HL-60 (cell line): ENCODE data around the gene TCEAL4.

Source experiments
- DNase-seq, 2 experiments: peaks; one replicate each; pipeline ENCODE4 v3.0.0-alpha.2; 2010 to 2020; ENCODE audit warnings: low read depth in 1 of 2, low spot score in 1 of 2
- H3K27ac ChIP-seq: fragments of 250-450 bp; sonication (Bioruptor Pico); replicated peaks from 2 replicates; pipeline ENCODE4 v1.5.1; 2020; ENCODE audit warnings: mild to moderate bottlenecking, moderate library complexity
- H3K27me3 ChIP-seq: fragments of 250-450 bp; sonication (Bioruptor Pico); 2 replicates; pipeline ENCODE4 v1.5.1; 2021; ENCODE audit warnings: mild to moderate bottlenecking, moderate library complexity; ENCODE audit not compliant: insufficient read depth, poor library complexity, severe bottlenecking
- H3K4me3 ChIP-seq: replicated peaks from 2 replicates; pipeline ENCODE4 v1.5.1; 2011; ENCODE audit warnings: mild to moderate bottlenecking, control low read depth, low read length; ENCODE audit not compliant: insufficient read depth
- GABPA ChIP-seq: IDR thresholded peaks from 2 replicates; pipeline ENCODE4 v1.6.1; 2012; ENCODE audit warnings: low read depth
- POLR2AphosphoS5 ChIP-seq: IDR thresholded peaks from 2 replicates; pipeline ENCODE4 v1.6.1; 2012; ENCODE audit warnings: low read depth
- SPI1 ChIP-seq: IDR thresholded peaks from 2 replicates; pipeline ENCODE4 v1.6.1; 2012; ENCODE audit warnings: low read depth, mild to moderate bottlenecking, borderline replicate concordance
- TF ChIP-seq, protein P1 (sequence below): IDR thresholded peaks from 2 replicates; pipeline ENCODE4 v1.6.1; 2012; ENCODE audit warnings: low read depth; ENCODE audit not compliant: insufficient replicate concordance
- TF ChIP-seq, protein P2 (sequence below): IDR thresholded peaks from one replicate; pipeline ENCODE4 v1.5.1; 2011; ENCODE audit warnings: low read length, control low read depth, inconsistent platforms; ENCODE audit not compliant: insufficient read depth

TCEAL4 gene

GRCh38 chrX:103626855-103627254 lies 41.5 kb downstream of the TCEAL4 start:
- H3K27ac ChIP-seq: no peak overlapping the region

DNA sequence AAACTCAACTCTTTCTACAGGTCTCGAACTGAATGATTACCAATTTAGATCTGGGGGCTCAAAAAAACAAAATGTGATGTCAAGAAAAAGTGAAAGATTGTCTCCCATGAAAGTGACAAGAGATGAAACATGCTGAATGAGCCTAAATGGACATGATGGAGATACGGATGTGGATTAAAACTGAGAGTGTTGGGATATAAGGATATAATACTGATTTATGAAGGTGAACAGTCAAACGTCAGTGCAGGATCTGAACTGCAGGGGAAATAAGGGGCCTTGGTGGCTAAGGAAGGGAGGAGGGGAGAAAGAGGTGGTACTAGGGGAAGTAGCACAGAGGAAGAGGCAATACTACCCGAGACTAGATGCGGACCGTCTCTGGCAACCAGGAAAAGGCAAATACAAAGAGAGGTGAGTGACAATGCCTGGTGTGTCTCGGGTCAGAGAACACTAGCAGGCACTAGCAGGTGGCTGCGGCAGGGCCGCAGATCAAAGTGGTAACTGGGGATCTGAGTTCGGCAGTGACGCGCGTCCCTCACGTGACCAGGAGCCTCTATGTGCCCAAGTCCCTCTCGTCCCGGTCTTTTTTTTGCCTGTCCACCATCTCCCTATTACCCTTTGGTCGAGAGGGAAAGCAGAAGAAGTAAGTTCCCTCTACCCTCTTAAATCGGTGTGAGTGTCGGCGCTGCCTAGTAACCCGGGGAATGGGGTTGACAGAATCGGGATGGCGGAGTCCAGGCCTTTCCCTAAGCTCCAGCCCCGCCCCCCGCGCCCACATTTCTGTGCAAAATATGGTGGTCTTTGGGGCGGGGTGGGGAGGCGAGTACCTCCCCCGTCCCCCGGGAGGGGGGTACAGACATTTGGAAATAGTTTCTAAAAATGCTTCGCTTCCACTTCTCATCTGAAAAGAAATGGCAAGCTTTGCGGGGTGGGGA lies 43.3 kb downstream of the TCEAL4 start, which contains the start of gene TCEAL1:
TSS of gene TCEAL1 (plus strand) at position 590 of the 932 bp plus-strand sequence. CDS start 942 bp downstream, outside the sequence.
- peak within 1 kb of the TSS; percentile 30 for H3K4me3 ChIP-seq
- TF ChIP-seq, protein P1, sequence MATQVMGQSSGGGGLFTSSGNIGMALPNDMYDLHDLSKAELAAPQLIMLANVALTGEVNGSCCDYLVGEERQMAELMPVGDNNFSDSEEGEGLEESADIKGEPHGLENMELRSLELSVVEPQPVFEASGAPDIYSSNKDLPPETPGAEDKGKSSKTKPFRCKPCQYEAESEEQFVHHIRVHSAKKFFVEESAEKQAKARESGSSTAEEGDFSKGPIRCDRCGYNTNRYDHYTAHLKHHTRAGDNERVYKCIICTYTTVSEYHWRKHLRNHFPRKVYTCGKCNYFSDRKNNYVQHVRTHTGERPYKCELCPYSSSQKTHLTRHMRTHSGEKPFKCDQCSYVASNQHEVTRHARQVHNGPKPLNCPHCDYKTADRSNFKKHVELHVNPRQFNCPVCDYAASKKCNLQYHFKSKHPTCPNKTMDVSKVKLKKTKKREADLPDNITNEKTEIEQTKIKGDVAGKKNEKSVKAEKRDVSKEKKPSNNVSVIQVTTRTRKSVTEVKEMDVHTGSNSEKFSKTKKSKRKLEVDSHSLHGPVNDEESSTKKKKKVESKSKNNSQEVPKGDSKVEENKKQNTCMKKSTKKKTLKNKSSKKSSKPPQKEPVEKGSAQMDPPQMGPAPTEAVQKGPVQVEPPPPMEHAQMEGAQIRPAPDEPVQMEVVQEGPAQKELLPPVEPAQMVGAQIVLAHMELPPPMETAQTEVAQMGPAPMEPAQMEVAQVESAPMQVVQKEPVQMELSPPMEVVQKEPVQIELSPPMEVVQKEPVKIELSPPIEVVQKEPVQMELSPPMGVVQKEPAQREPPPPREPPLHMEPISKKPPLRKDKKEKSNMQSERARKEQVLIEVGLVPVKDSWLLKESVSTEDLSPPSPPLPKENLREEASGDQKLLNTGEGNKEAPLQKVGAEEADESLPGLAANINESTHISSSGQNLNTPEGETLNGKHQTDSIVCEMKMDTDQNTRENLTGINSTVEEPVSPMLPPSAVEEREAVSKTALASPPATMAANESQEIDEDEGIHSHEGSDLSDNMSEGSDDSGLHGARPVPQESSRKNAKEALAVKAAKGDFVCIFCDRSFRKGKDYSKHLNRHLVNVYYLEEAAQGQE: no peak
- TF ChIP-seq POLR2AphosphoS5: no peak
- TF ChIP-seq, protein P2, sequence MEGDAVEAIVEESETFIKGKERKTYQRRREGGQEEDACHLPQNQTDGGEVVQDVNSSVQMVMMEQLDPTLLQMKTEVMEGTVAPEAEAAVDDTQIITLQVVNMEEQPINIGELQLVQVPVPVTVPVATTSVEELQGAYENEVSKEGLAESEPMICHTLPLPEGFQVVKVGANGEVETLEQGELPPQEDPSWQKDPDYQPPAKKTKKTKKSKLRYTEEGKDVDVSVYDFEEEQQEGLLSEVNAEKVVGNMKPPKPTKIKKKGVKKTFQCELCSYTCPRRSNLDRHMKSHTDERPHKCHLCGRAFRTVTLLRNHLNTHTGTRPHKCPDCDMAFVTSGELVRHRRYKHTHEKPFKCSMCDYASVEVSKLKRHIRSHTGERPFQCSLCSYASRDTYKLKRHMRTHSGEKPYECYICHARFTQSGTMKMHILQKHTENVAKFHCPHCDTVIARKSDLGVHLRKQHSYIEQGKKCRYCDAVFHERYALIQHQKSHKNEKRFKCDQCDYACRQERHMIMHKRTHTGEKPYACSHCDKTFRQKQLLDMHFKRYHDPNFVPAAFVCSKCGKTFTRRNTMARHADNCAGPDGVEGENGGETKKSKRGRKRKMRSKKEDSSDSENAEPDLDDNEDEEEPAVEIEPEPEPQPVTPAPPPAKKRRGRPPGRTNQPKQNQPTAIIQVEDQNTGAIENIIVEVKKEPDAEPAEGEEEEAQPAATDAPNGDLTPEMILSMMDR: no peak
- TF ChIP-seq GABPA: no peak
- no peak for TF ChIP-seq SPI1
- peaks cover 19% of the 10 kb centered on the region for H3K27me3 ChIP-seq
- no peak within 1 kb of the TSS for H3K27ac ChIP-seq
- DNase-seq: no peak

More at GRCh38 chrX:103626855-103627254, 41.5 kb downstream of the TCEAL4 start:
- DNase-seq: no peak
- no peak for TF ChIP-seq POLR2AphosphoS5
- TF ChIP-seq, protein P1: no peak
- no peak for TF ChIP-seq SPI1
- TF ChIP-seq, protein P2: no peak
- no peak for TF ChIP-seq GABPA
- Histone ChIP-seq H3K27me3 (peaks cover 19% of the 10 kb centered on the region), H3K4me3 (no peak overlapping the region)

- TF ChIP-seq, protein P2: no peak
- TF ChIP-seq POLR2AphosphoS5 (no peak), SPI1 (no peak), GABPA (no peak)
- TF ChIP-seq, protein P1: no peak
- no peak overlapping the region for H3K27ac ChIP-seq
- H3K27me3 ChIP-seq: peaks cover 19% of the 10 kb centered on the region
- H3K4me3 ChIP-seq: peak overlapping the region; percentile 30
- DNase-seq: no peak
These were observed 44.2 kb downstream of the TCEAL4 start for GRCh38 chrX:103629318-103630170.
